Activated naive CD8-positive, alpha-beta T cell treated with anti-CD3 and anti-CD28 coated beads for 36 hours (primary cell): Measurements from ENCODE around the gene HOXA4. TPM values are rescaled to one million over a fixed set of nuclear protein-coding genes. Genes with fewer than 3 reads are reported as not detected.
A peak's percentile ranks its signal among the peaks of the same experiment; 100 is the strongest.

ENCODE experiments used
- DNase-seq: peaks from one replicate; pipeline ENCODE4 v3.0.0; 2021
- H3K27ac Mint-ChIP-seq: one replicate; pipeline ENCODE4 v1.8.0; 2022; ENCODE audit warnings: mild to moderate bottlenecking, moderate library complexity, mixed read lengths
- H3K27me3 Mint-ChIP-seq: one replicate; pipeline ENCODE4 v1.8.0; 2022; ENCODE audit warnings: mild to moderate bottlenecking, mixed read lengths
- H3K36me3 Mint-ChIP-seq: one replicate; pipeline ENCODE4 v1.8.0; 2021; ENCODE audit warnings: mild to moderate bottlenecking, mixed read lengths
- H3K4me1 Mint-ChIP-seq: one replicate; pipeline ENCODE4 v1.8.0; 2021; ENCODE audit warnings: mixed read lengths
- H3K4me3 Mint-ChIP-seq: one replicate; pipeline ENCODE4 v1.8.0; 2022; ENCODE audit warnings: mild to moderate bottlenecking, moderate library complexity, mixed read lengths
- H3K9me3 Mint-ChIP-seq: one replicate; pipeline ENCODE4 v1.8.0; 2022; ENCODE audit warnings: mixed read lengths
- total RNA-seq, 2 experiments: library from RNA; stranded (reverse); gene quantifications; one replicate each; pipeline ENCODE4 v1.2.3, GENCODE V29; 2021

The HOXA4 gene
- total RNA-seq, 2 experiments from 2014 or later: not detected

DNA sequence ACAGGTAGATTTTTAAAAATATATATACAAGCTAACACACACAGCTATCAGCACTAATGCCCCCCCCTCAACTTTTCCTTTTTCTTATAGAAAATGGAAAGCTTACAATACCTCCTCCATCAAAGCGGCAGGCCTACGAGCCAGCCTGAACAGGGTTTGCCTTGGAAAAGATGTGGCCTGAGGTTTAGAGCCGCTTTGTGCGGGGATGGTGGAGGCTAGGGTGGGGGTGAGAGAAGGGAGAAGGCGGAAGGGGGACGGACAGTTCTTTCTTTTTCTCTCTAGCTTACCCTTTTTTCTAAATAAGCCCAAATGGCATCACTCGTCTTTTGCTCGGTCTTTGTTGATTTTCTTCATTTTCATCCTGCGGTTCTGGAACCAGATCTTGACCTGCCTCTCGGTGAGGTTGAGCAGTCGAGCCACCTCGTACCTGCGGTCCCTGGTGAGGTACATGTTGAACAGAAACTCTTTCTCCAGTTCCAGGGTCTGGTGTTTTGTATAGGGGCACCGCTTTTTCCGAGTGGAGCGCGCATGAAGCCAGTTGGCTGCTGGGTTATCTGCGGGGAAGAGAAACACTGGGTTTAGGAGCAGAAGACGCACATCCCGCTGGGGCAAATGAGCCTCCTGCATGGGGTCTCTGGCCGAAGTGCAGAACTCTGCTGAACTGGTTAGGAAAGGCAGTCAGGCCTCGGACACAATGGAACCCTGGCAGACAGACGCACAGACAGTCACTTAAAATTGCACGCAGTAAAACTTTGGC is 32.9 kb upstream of the HOXA4 start:
- no peak for DNase-seq
- H3K36me3 Mint-ChIP-seq: no peaks in the 10 kb centered on the region
- H3K4me1 Mint-ChIP-seq: peaks cover 25% of the 10 kb centered on the region
- H3K27me3 Mint-ChIP-seq: peaks cover 92% of the 10 kb centered on the region
- H3K27ac Mint-ChIP-seq: no peak overlapping the region
- H3K9me3 Mint-ChIP-seq: no peaks in the 10 kb centered on the region
- H3K4me3 Mint-ChIP-seq: no peak overlapping the region

DNA sequence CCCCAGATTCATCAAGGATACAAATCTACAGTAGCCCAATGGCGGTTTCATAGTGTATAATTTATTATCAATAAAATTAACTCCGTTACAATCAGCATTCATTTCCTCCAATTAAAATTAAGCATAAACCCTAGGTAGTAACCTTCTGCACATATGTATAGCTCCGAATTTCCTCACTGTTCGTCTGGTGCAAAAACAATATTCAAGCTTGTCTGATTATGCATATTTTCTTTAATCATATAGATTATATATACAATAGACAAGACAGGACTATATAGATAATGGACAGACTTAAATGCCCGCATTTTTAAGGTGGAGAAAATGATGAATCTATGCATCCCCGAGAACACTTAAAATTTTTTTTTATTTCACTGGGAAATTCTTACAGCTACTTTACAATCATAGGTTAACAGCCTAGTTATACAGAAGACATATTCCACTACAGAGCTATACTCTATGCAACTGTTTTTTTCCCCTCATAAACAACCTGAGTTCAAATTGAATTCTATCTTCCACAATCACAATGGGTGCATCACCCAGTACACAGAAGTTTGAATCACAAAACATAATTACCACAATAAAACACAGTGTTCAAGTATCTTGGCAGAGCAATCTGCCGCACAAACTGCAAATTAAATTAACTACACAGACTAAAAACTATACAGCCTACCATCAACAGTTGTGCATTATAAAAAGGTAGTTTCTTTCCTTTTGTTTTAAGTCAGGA is 32.2 kb upstream of the HOXA4 start:
- Mint-ChIP-seq H3K9me3 (no peaks in the 10 kb centered on the region), H3K27ac (no peak overlapping the region), H3K4me3 (no peak overlapping the region), H3K36me3 (no peaks in the 10 kb centered on the region), H3K27me3 (peaks cover 92% of the 10 kb centered on the region), H3K4me1 (peaks cover 32% of the 10 kb centered on the region)
- DNase-seq: no peak

DNA sequence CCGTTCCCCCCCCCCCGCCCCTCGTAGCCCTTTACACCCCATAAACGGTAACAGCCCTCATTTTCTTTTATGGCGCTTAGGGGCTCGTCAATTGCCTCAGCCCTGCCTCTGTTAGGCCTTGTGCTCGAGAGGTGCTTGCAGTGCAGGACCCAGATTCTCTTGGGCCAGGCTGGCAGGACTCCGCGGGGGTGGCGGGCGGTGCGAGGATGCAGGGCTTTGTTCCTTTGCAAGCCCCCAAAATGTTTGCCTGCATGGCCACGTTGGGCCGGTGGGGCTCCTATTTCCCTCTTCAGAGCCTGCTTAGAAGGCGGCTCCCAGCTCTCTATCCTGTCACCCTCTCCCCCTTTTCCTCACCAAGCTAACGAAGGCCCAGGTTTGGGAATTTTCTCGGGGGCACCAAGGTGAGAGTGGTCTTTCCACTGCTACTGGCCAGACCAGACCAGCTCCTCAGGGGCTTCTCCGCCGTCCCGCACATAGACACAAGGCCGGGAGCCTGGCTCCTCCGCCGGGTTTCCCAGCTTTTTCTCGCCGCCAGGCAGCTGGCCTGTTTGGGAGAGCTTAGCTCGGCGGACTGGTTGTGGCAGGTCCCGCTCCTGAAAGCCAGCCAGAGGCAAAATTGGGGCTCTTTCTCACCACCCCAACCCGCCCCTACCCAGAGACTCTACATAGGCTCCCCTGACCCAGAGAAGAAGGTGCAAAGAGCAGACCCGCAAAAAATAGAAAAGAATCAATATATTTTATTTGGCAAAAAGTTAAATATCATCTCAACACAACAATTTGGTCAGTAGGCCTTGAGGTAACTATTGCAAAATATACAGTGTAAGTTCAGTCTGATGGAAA is 31.4 kb upstream of the HOXA4 start:
- Mint-ChIP-seq H3K27me3 (peaks cover 92% of the 10 kb centered on the region), H3K9me3 (no peaks in the 10 kb centered on the region), H3K4me3 (no peak overlapping the region), H3K36me3 (no peaks in the 10 kb centered on the region), H3K27ac (no peak overlapping the region), H3K4me1 (peaks cover 32% of the 10 kb centered on the region)
- no peak for DNase-seq

DNA sequence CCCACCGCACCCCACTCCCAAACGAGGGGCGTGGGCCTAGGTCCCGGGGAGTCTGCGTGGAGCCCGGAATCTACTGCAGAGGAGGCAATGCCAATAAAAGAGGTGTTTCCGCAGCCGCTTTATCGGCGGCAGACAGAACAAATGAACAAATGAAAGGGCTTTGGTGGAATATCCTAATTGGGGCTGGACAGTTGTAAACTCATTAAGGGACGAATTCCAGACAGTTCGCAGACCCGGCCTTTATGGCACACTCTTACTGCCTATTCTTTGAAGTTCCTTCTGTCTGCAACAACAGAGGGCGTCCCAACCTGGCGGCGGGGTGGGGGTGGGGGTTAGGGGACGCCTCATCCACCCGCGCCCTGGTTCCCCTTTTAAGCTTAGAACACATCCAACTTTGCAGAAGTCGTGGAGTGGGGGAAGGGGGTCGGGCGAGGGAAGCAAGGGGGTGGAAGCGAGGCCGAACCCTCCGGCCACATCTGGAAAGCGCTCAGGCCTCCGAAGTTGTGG is 30.7 kb upstream of the HOXA4 start:
- Mint-ChIP-seq H3K4me1 (peaks cover 32% of the 10 kb centered on the region), H3K36me3 (no peaks in the 10 kb centered on the region), H3K4me3 (peak overlapping the region; percentile 58), H3K27me3 (peaks cover 92% of the 10 kb centered on the region), H3K9me3 (no peaks in the 10 kb centered on the region), H3K27ac (no peak overlapping the region)
- DNase-seq: no peak

DNA sequence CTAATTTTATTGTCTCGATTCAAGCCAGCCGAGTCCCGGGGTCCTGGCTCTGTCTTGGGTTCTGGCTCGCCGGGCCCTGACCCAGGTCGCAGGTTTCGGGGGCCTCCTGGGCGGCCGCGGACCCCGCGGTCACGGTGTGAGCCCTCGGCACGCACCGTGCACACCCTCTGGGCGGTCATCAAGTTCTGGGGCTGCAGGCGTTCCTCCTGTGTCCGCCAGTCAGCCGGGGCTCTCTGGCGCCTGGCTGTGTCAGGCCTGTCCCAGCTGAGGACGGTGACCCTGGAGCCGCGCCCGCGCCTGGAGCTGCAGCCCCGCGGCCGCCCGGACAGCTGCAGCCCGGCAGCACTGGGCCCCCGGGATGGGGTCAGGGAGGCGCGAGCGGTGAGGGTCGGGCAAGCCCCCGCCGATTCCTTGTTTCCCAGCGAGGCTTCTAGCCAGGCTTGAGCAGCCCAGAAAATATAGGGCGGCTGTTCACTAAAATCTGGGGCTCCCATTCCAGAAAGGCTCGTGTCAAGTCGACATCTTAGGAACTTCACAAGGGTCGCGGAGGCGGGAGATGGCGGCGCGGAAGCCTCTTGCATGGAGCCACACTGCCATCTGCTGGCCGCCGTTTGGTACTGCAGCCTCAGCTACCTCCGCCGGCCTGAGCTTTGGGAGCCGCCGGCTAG is 30.1 kb upstream of the HOXA4 start:
- peak; percentile 80 for DNase-seq

DNA sequence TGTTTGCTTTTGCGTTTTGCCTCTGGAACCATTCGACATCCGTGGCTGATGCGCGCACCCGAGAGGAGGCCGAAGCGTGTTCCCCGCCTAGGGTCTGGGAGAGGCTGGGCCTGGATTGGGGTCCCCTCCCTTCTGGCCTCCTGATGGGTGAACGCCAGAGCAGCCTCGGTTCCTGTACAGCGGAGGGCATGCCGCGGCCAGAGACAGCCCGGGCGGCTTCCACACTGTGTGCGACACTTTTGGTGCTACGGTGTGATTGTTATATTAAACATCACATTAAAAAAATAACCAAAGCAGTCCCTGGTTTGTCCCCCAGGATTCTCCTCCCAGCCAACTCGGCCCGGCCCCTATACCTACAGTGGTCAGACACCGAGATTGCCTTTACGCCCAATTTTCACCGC is 29.6 kb upstream of the HOXA4 start:
- Mint-ChIP-seq H3K4me3 (peak overlapping the region; percentile 47), H3K36me3 (no peaks in the 10 kb centered on the region), H3K27ac (no peak overlapping the region), H3K9me3 (no peaks in the 10 kb centered on the region), H3K27me3 (peaks cover 92% of the 10 kb centered on the region), H3K4me1 (peaks cover 32% of the 10 kb centered on the region)
- no peak for DNase-seq

More for the DNA sequence above, 30.1 kb upstream of the HOXA4 start:
- peaks cover 92% of the 10 kb centered on the region for H3K27me3 Mint-ChIP-seq
- no peak overlapping the region for H3K27ac Mint-ChIP-seq
- H3K9me3 Mint-ChIP-seq: no peaks in the 10 kb centered on the region
- H3K4me1 Mint-ChIP-seq: peaks cover 32% of the 10 kb centered on the region
- no peaks in the 10 kb centered on the region for H3K36me3 Mint-ChIP-seq
- peak overlapping the region; percentile 58 for H3K4me3 Mint-ChIP-seq

DNA sequence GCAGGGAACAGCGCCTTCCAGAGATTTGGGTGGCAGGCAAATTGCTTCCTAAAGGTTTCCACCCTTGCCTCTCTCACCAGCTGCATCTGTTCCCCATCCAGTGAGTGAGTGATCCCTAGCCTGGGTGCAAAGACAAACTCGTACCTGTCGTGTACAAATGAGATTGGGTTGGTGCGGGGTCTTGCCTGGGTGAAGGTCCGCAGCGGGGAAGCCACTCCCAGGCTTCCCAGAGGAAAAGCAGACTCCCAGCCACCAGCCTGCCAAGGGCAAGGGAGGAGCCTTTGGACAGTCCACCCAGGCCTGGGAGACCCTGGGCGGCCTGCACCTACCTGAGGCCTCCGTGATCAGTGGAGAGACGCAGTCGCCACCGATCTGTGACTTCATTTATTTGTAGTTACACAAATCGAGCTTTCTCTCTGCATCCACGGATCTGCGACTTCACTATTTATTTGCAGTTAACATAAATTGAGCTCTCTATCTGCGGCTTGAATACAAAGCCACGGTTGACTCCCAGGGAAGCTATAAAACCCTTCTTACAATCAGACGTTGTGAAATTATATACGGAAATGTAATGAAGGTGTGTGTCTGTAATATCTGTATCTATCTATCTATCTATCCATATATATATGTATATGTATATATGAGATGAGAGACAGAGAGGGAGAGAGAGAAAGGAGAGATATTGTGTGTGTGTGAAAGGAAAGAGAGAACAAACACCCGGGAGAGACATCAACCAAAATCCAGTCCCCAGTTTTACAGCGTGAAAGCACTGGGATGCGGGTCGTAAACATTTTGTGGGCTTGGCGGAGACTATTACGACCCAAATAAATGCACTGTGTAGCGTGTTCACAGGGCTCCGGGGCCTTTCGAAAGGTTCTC is 28.9 kb upstream of the HOXA4 start:
- no peak overlapping the region for H3K27ac Mint-ChIP-seq
- H3K9me3 Mint-ChIP-seq: no peaks in the 10 kb centered on the region
- peak overlapping the region; percentile 29 for H3K4me3 Mint-ChIP-seq
- H3K36me3 Mint-ChIP-seq: peaks cover 2% of the 10 kb centered on the region
- peaks cover 33% of the 10 kb centered on the region for H3K4me1 Mint-ChIP-seq
- H3K27me3 Mint-ChIP-seq: peaks cover 94% of the 10 kb centered on the region
- no peak for DNase-seq

DNA sequence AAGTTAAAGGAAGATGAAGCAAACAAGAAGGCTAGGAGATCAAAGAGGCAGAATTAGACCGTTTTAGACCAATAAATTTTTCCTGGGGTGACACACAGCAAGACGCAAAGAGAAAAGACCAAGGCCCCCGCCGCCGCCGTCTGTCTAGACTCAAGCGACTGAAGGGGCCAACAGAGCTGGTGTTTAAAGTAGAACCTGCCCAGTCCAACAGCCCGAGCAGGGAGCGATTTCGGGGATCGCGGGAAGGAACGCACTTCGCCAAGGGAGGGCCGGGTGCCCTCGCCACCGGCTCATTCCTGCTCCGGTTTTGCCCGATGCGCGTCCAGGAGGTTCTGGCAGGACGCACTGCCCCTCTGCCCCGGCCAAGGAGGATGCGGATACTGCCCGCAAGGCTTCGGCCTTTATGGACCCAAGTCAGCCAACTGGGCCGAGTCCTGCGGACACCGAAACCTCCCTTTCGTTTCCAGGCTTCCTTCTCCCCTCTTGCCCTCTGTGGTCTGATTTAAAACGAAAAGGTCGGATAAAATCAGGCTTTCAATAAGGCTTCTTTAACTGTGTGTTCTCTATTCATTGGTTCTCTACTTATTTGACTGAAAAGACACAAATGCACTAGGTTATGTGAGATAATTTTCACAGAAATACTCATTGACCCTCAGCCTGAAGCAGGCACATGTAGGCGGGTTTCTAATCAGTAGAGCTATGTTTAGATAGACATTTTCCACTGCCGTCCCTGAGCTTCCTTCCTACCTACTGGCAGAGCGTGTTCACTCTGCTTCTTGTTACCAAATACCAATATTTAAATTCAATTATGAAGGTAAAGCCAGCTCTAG is 28.1 kb upstream of the HOXA4 start:
- Mint-ChIP-seq H3K27ac (no peak overlapping the region), H3K4me1 (peaks cover 34% of the 10 kb centered on the region), H3K36me3 (peaks cover 2% of the 10 kb centered on the region), H3K27me3 (peaks cover 94% of the 10 kb centered on the region), H3K4me3 (no peak overlapping the region), H3K9me3 (no peaks in the 10 kb centered on the region)
- DNase-seq: no peak

DNA sequence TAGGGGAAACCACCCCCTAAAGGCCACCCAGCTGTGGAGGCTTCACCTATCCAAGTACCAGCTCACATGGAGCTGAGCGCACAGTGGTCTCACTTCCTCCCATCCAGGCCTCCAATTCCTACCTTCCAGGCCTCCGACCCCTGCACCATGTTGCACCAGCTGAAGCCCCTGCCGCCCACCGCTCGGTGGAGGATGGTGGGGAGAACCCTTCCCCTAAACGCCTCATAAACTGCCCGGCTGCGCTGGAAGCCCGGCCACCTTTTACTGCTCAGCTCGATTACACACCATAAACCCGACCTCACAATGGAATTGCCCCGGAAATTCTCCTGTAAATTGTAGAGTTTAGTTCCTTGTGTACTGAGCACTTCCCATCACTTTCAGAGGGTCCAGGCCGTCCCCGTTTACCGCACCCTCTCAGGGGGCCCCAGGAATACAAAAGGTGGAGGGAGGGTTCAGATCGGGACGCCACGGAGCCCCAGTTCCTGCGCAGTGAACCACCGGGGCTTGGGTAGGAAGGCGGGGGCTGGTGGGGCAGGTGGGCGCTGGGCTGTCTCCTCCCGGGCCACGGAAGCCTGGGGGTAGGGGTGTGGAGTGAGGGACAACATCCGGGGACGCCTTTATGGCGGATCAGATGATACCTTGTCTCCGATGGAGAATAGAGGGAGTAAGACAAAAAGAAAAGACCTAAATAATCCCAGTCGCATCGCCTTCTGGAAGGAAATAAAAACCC is 27.3 kb upstream of the HOXA4 start:
- peaks cover 94% of the 10 kb centered on the region for H3K27me3 Mint-ChIP-seq
- H3K4me3 Mint-ChIP-seq: no peak overlapping the region
- H3K27ac Mint-ChIP-seq: no peak overlapping the region
- H3K4me1 Mint-ChIP-seq: peaks cover 34% of the 10 kb centered on the region
- H3K9me3 Mint-ChIP-seq: no peaks in the 10 kb centered on the region
- no peak for DNase-seq
- peaks cover 2% of the 10 kb centered on the region for H3K36me3 Mint-ChIP-seq

DNA sequence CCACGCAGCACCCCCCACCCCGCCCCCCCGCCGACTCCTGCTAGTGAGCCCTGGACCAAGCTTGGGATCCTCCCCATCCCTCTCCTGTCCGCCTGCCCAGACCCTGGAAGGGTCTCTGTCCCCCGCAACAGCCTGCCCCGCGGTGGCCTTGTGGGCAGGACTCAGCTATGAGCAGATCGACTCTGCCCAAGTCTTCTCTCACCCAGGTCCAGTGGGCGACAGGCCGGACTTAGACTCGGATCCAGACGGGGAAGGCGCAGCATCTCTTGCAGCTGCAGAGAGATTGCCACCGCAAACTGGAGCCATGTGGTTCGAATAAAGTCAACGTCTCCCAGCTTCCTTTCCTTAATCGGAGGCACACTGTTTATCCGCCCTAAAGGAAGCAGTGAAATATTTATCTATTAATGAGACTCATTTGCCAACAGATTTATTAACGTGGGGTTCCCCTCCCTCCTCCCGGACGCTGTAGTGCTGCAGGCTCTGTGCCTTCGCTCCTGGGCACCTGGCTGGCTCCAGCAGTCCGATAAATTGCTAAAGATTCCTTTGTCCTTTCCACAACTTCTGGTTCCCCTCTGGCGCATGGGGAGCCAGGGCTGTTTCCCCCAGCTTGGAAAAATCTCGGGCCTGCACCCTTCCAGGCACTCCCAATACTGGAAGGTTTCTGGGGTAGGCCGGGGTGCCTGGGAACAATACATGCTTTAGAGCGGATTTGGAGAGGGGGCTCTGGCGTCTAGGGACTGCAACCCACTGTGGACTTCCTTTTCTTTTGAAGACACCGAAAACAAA is 26.6 kb upstream of the HOXA4 start:
- H3K4me1 Mint-ChIP-seq: peaks cover 35% of the 10 kb centered on the region
- no peak for DNase-seq
- H3K27ac Mint-ChIP-seq: peak overlapping the region; percentile 66
- peaks cover 2% of the 10 kb centered on the region for H3K36me3 Mint-ChIP-seq
- H3K9me3 Mint-ChIP-seq: no peaks in the 10 kb centered on the region
- no peak overlapping the region for H3K4me3 Mint-ChIP-seq
- H3K27me3 Mint-ChIP-seq: peaks cover 94% of the 10 kb centered on the region

DNA sequence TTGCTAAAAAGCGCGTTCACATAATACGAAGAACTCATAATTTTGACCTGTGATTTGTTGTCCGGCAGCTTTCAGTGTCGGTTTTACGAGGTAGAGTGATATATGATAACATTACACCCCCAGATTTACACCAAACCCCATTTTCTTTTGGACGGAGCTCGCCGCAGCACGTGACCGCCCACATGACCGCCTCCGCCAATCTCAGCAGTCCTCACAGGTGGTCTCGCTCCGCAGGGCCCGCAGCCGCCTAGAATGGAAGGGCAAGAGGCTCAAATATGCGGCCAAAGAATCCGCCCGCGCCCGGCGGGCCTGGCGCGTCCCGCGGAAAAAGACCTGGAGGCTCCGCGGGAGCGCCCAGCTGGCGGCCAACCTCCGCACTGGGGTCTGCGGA is 25.9 kb upstream of the HOXA4 start, which contains the start of gene HOXA7:
HOXA7 (minus strand) TSS at position 168 of the 391 bp plus-strand sequence; CDS start at position 38, 130 bp downstream.
- H3K36me3 Mint-ChIP-seq: peaks cover 2% of the 10 kb centered on the region
- H3K27me3 Mint-ChIP-seq: peaks cover 94% of the 10 kb centered on the region
- H3K27ac Mint-ChIP-seq: peak within 1 kb of the TSS; percentile 76
- H3K4me3 Mint-ChIP-seq: peak within 1 kb of the TSS; percentile 47
- peaks cover 41% of the 10 kb centered on the region for H3K4me1 Mint-ChIP-seq
- no peak for DNase-seq
- no peaks in the 10 kb centered on the region for H3K9me3 Mint-ChIP-seq
